Adrenal gland (tissue), 5 donors: Measurements from ENCODE around the gene NUP188.

Experiments
- POLR2A ChIP-seq, 2 donors: fragments of 450-650 bp; IDR thresholded peaks; one replicate each; pipeline ENCODE4 v1.6.1; 2017; ENCODE audit warnings: antibody characterized with exemption in 2 of 2, mild to moderate bottlenecking in 2 of 2, moderate library complexity in 1 of 2
- TF ChIP-seq, protein P1 (sequence below), 6 experiments: fragments of 450-650 bp in 4 of 6; fragments of 200-600 bp in 2 of 6; sonication (generic) in 1 of 6; IDR thresholded peaks; 1 replicate in 5 of 6; 2 replicates in 1 of 6; pipeline versions ENCODE4 v1.5.1 to v1.8.0; 2016 to 2021; ENCODE audit warnings: antibody characterized with exemption in 6 of 6, mild to moderate bottlenecking in 2 of 6, moderate library complexity in 1 of 6
- donor health status: DM: no; HTN: no; CAD: no.

DNA sequence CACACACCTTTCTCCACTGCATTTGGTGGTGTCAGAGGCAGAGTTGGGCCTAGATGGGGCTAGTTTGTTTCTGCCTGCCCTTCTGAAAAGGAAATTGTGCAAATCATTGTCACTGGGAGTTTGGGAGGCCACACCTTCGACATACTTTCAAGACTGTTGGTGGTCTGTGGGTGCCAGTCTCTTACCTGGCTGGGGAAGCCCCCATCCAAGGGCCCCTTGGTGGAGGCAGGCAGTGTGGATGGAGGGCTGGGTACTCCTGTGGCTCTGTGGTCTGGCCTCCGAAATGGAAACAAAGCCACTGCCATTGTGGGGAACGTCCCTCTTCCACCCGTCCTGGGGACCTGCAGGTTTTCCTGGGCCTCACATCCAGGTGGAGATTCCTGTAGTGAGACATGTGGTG is 37.6 kb upstream of the NUP188 start:
- TF ChIP-seq, protein P1, sequence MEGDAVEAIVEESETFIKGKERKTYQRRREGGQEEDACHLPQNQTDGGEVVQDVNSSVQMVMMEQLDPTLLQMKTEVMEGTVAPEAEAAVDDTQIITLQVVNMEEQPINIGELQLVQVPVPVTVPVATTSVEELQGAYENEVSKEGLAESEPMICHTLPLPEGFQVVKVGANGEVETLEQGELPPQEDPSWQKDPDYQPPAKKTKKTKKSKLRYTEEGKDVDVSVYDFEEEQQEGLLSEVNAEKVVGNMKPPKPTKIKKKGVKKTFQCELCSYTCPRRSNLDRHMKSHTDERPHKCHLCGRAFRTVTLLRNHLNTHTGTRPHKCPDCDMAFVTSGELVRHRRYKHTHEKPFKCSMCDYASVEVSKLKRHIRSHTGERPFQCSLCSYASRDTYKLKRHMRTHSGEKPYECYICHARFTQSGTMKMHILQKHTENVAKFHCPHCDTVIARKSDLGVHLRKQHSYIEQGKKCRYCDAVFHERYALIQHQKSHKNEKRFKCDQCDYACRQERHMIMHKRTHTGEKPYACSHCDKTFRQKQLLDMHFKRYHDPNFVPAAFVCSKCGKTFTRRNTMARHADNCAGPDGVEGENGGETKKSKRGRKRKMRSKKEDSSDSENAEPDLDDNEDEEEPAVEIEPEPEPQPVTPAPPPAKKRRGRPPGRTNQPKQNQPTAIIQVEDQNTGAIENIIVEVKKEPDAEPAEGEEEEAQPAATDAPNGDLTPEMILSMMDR (IDR thresholded peaks at IDR 0.05): no peak
- no peak for TF ChIP-seq POLR2A (IDR thresholded peaks at IDR 0.05)
